ENCODE results near the gene NRG3. TPM values are rescaled to one million over a fixed set of nuclear protein-coding genes. Genes with fewer than 3 reads are reported as not detected.

Gene NRG3
- total RNA-seq, 2 experiments from 2014 or later, result not detected

- CTCF ChIA-PET, result no interaction called here
- intact Hi-C loops (cut with DNase I, micrococcal nuclease), result no loop called here
- H3K27ac Mint-ChIP-seq, result no peak overlapping the region
- DNase-seq (no peak), ATAC-seq (no peak)
- no peaks in the 10 kb centered on the region for H3K4me1 Mint-ChIP-seq
- POLR2A ChIA-PET, result no interaction called here
- no peaks in the 10 kb centered on the region for H3K9me3 Mint-ChIP-seq (ENCODE audit: low read depth)
- no peaks in the 10 kb centered on the region for H3K36me3 Mint-ChIP-seq (ENCODE audit: low read depth)
- H3K27me3 Mint-ChIP-seq, result no peaks in the 10 kb centered on the region
- no peak overlapping the region for H3K4me3 Mint-ChIP-seq
Measured at GRCh38 chr10:82576093-82576492, 701.1 kb downstream of the NRG3 start.

- Mint-ChIP-seq H3K27me3 (no peaks in the 10 kb centered on the region), H3K4me1 (no peaks in the 10 kb centered on the region)
- POLR2A ChIA-PET, result no interaction called here
Measured at GRCh38 chr10:82581940-82582339, 706.9 kb downstream of the NRG3 start.

GRCh38 chr10:82591421-82591820 is 716.4 kb downstream of the NRG3 start:
- no peaks in the 10 kb centered on the region for H3K27me3 Mint-ChIP-seq
- no peak overlapping the region for H3K27ac Mint-ChIP-seq
- H3K9me3 Mint-ChIP-seq (ENCODE audit: low read depth), result peaks cover 2% of the 10 kb centered on the region
- ChIA-PET CTCF (no interaction called here), POLR2A (no interaction called here)
- ATAC-seq (no peak), DNase-seq (no peak)
- no peak overlapping the region for H3K4me3 Mint-ChIP-seq
- no peaks in the 10 kb centered on the region for H3K36me3 Mint-ChIP-seq (ENCODE audit: low read depth)
- no peaks in the 10 kb centered on the region for H3K4me1 Mint-ChIP-seq
- intact Hi-C loops (cut with DNase I, micrococcal nuclease), result no loop called here

More at GRCh38 chr10:82581940-82582339, 706.9 kb downstream of the NRG3 start:
- intact Hi-C loops (cut with DNase I, micrococcal nuclease), result no loop called here
- CTCF ChIA-PET, result no interaction called here
- Mint-ChIP-seq H3K4me3 (no peak overlapping the region), H3K36me3 (ENCODE audit: low read depth) (no peaks in the 10 kb centered on the region), H3K27ac (no peak overlapping the region), H3K9me3 (ENCODE audit: low read depth) (no peaks in the 10 kb centered on the region)
- no peak for ATAC-seq
- DNase-seq, result no peak

- ATAC-seq (no peak), DNase-seq (no peak)
- no peaks in the 10 kb centered on the region for H3K4me1 Mint-ChIP-seq
- H3K27ac Mint-ChIP-seq, result no peak overlapping the region
- no peaks in the 10 kb centered on the region for H3K27me3 Mint-ChIP-seq
- H3K36me3 Mint-ChIP-seq (ENCODE audit: low read depth), result no peaks in the 10 kb centered on the region
- intact Hi-C loops (cut with DNase I, micrococcal nuclease), result no loop called here
- CTCF ChIA-PET, result interaction anchor here (1.3 kb wide), 1 partner anchor 10 kb away, joined by 4 read pairs; no protein-coding TSS in a partner anchor
- H3K4me3 Mint-ChIP-seq, result no peak overlapping the region
- H3K9me3 Mint-ChIP-seq (ENCODE audit: low read depth), result peaks cover 5% of the 10 kb centered on the region
- POLR2A ChIA-PET, result no interaction called here
Measured at GRCh38 chr10:82597840-82598239, 722.8 kb downstream of the NRG3 start.

- ChIA-PET CTCF (no interaction called here), POLR2A (no interaction called here)
- intact Hi-C loops (cut with DNase I, micrococcal nuclease), result no loop called here
- no peaks in the 10 kb centered on the region for H3K36me3 Mint-ChIP-seq (ENCODE audit: low read depth)
- no peak for ATAC-seq
- H3K4me3 Mint-ChIP-seq, result no peak overlapping the region
- H3K27ac Mint-ChIP-seq, result no peak overlapping the region
- no peaks in the 10 kb centered on the region for H3K4me1 Mint-ChIP-seq
- no peak for DNase-seq
- peaks cover 5% of the 10 kb centered on the region for H3K9me3 Mint-ChIP-seq (ENCODE audit: low read depth)
- no peaks in the 10 kb centered on the region for H3K27me3 Mint-ChIP-seq
Measured at GRCh38 chr10:82609845-82610244, 734.9 kb downstream of the NRG3 start.

GRCh38 chr10:82618007-82618406 is 743.0 kb downstream of the NRG3 start:
- Mint-ChIP-seq H3K4me3 (no peak overlapping the region), H3K9me3 (ENCODE audit: low read depth) (peaks cover 4% of the 10 kb centered on the region), H3K36me3 (ENCODE audit: low read depth) (no peaks in the 10 kb centered on the region), H3K4me1 (no peaks in the 10 kb centered on the region), H3K27ac (no peak overlapping the region), H3K27me3 (no peaks in the 10 kb centered on the region)
- DNase-seq, result no peak
- intact Hi-C loops (cut with DNase I, micrococcal nuclease), result no loop called here
- ChIA-PET CTCF (no interaction called here), POLR2A (no interaction called here)
- ATAC-seq, result no peak

- intact Hi-C loops (cut with DNase I, micrococcal nuclease), result no loop called here
- ChIA-PET CTCF (interaction anchor here (0.6 kb wide), 1 partner anchor 17 kb away, joined by 5 read pairs; no protein-coding TSS in a partner anchor), POLR2A (no interaction called here)
- Mint-ChIP-seq H3K9me3 (ENCODE audit: low read depth) (peaks cover 4% of the 10 kb centered on the region), H3K27ac (no peak overlapping the region), H3K36me3 (ENCODE audit: low read depth) (no peaks in the 10 kb centered on the region), H3K4me1 (no peaks in the 10 kb centered on the region), H3K4me3 (no peak overlapping the region), H3K27me3 (no peaks in the 10 kb centered on the region)
- no peak for ATAC-seq
- DNase-seq, result no peak
Measured at GRCh38 chr10:82621680-82622079, 746.7 kb downstream of the NRG3 start.

- no peak overlapping the region for H3K4me3 Mint-ChIP-seq
- DNase-seq, result no peak
- no peaks in the 10 kb centered on the region for H3K36me3 Mint-ChIP-seq (ENCODE audit: low read depth)
- H3K9me3 Mint-ChIP-seq (ENCODE audit: low read depth), result peaks cover 4% of the 10 kb centered on the region
- intact Hi-C loops (cut with DNase I, micrococcal nuclease), result no loop called here
- H3K4me1 Mint-ChIP-seq, result no peaks in the 10 kb centered on the region
- no peak overlapping the region for H3K27ac Mint-ChIP-seq
- no peaks in the 10 kb centered on the region for H3K27me3 Mint-ChIP-seq
- ChIA-PET CTCF (no interaction called here), POLR2A (no interaction called here)
- ATAC-seq, result no peak
Measured at GRCh38 chr10:82622479-82622878, 747.5 kb downstream of the NRG3 start.

GRCh38 chr10:82625512-82626189 is 750.7 kb downstream of the NRG3 start:
- Mint-ChIP-seq H3K4me1 (no peaks in the 10 kb centered on the region), H3K36me3 (ENCODE audit: low read depth) (no peaks in the 10 kb centered on the region), H3K27ac (no peak overlapping the region), H3K4me3 (no peak overlapping the region), H3K27me3 (no peaks in the 10 kb centered on the region), H3K9me3 (ENCODE audit: low read depth) (no peaks in the 10 kb centered on the region)
- intact Hi-C loops (cut with DNase I, micrococcal nuclease), result no loop called here
- DNase-seq (no peak), ATAC-seq (no peak)
- POLR2A ChIA-PET, result no interaction called here
- CTCF ChIA-PET, result no interaction called here

- Mint-ChIP-seq H3K9me3 (ENCODE audit: low read depth) (peaks cover 2% of the 10 kb centered on the region), H3K27ac (no peak overlapping the region), H3K4me1 (no peaks in the 10 kb centered on the region), H3K4me3 (no peak overlapping the region), H3K36me3 (ENCODE audit: low read depth) (no peaks in the 10 kb centered on the region), H3K27me3 (no peaks in the 10 kb centered on the region)
- intact Hi-C loops (cut with DNase I, micrococcal nuclease), result no loop called here
- no peak for ATAC-seq
- DNase-seq, result no peak
- ChIA-PET CTCF (no interaction called here), POLR2A (no interaction called here)
Measured at GRCh38 chr10:82628373-82628772, 753.4 kb downstream of the NRG3 start.

- H3K27me3 Mint-ChIP-seq, result no peaks in the 10 kb centered on the region
- no peaks in the 10 kb centered on the region for H3K36me3 Mint-ChIP-seq (ENCODE audit: low read depth)
- H3K4me3 Mint-ChIP-seq, result no peak overlapping the region
- no peak overlapping the region for H3K27ac Mint-ChIP-seq
- H3K4me1 Mint-ChIP-seq, result no peaks in the 10 kb centered on the region
- peaks cover 4% of the 10 kb centered on the region for H3K9me3 Mint-ChIP-seq (ENCODE audit: low read depth)
- CTCF ChIA-PET, result no interaction called here
- POLR2A ChIA-PET, result no interaction called here
- intact Hi-C loops (cut with DNase I, micrococcal nuclease), result no loop called here
- DNase-seq, result no peak
- no peak for ATAC-seq
Measured at GRCh38 chr10:82643076-82643475, 768.1 kb downstream of the NRG3 start.

- Mint-ChIP-seq H3K27ac (no peak overlapping the region), H3K27me3 (no peaks in the 10 kb centered on the region), H3K4me3 (no peak overlapping the region), H3K36me3 (ENCODE audit: low read depth) (no peaks in the 10 kb centered on the region), H3K9me3 (ENCODE audit: low read depth) (peaks cover 4% of the 10 kb centered on the region), H3K4me1 (no peaks in the 10 kb centered on the region)
- intact Hi-C loops (cut with DNase I, micrococcal nuclease), result no loop called here
- CTCF ChIA-PET, result no interaction called here
- ATAC-seq (no peak), DNase-seq (no peak)
- POLR2A ChIA-PET, result no interaction called here
Measured at GRCh38 chr10:82643601-82644000, 768.6 kb downstream of the NRG3 start.

GRCh38 chr10:82645221-82645620 is 770.2 kb downstream of the NRG3 start:
- Mint-ChIP-seq H3K4me3 (no peak overlapping the region), H3K9me3 (ENCODE audit: low read depth) (peaks cover 4% of the 10 kb centered on the region), H3K36me3 (ENCODE audit: low read depth) (no peaks in the 10 kb centered on the region), H3K27me3 (no peaks in the 10 kb centered on the region), H3K4me1 (no peaks in the 10 kb centered on the region), H3K27ac (no peak overlapping the region)
- DNase-seq (no peak), ATAC-seq (no peak)
- intact Hi-C loops (cut with DNase I, micrococcal nuclease), result no loop called here
- ChIA-PET CTCF (no interaction called here), POLR2A (no interaction called here)

All from activated CD4-positive, alpha-beta T cell treated with anti-CD3 and anti-CD28 coated beads for 36 hours (primary cell).